Stomach (tissue), 4 donors: ENCODE results near the gene PALD1.

Source experiments
- CTCF ChIP-seq, 7 experiments: fragments of 450-650 bp in 4 of 7; fragments of 200-600 bp in 3 of 7; sonication (generic) in 3 of 7; IDR thresholded peaks; one replicate each; pipeline ENCODE4 v1.5.1; 2016 to 2019; ENCODE audit warnings: antibody characterized with exemption in 7 of 7, control low read depth in 2 of 7, mild to moderate bottlenecking in 1 of 7
- EP300 ChIP-seq: sonication (generic); formaldehyde crosslinking; IDR thresholded peaks from one replicate; pipeline ENCODE4 v1.6.1; 2017; ENCODE audit warnings: antibody characterized with exemption
- POLR2A ChIP-seq, 4 donors: fragments of 450-650 bp; IDR thresholded peaks; one replicate each; pipeline ENCODE4 v1.6.1; 2016; ENCODE audit warnings: antibody characterized with exemption in 4 of 4, control low read depth in 2 of 4, mild to moderate bottlenecking in 1 of 4, moderate library complexity in 1 of 4
- POLR2AphosphoS5 ChIP-seq, 3 donors: sonication (generic); formaldehyde crosslinking; IDR thresholded peaks; one replicate each; pipeline ENCODE4 v1.6.1; 2016; ENCODE audit warnings: antibody characterized with exemption in 3 of 3

DNA sequence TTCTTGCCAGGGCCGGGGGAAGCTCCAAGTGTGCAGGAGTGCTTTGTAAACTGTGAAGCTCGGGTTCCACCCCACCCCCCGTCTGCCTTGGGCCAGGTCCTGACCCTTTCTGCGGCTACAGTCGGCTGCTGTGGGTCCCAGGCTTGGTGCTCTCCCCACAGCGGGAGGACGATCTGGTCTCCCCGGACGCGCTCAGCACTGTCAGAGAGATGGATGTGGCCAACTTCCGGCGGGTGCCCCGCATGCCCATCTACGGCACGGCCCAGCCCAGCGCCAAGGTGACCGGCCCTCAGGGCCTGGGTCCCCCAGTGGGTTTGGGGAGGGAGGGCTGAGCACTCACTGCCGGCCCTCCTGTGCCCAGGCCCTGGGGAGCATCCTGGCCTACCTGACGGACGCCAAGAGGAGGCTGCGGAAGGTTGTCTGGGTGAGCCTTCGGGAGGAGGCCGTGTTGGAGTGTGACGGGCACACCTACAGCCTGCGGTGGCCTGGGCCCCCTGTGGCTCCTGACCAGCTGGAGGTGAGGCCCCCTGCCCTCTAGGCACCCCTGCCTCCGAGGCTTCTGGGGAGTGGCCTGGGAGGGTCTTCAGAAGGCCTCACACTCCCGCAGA lies 60.3 kb downstream of the PALD1 start:
- no peak for TF ChIP-seq CTCF (IDR thresholded peaks at IDR 0.05)
- TF ChIP-seq POLR2A (IDR thresholded peaks at IDR 0.05): no peak
- TF ChIP-seq POLR2AphosphoS5 (IDR thresholded peaks at IDR 0.05): no peak
- TF ChIP-seq EP300: no peak
